Mucosa of rectum (tissue), 2 donors: ENCODE data around the gene CELSR1.
A peak's percentile ranks its signal among the peaks of the same experiment; 100 is the strongest.

Source experiments
- H3K27ac ChIP-seq, 2 donors: one replicate each; pipeline ENCODE4 v1.7.0; 2013; ENCODE audit warnings: inconsistent platforms in 2 of 2, low read depth in 2 of 2, low read length in 2 of 2
- H3K27me3 ChIP-seq, 2 donors: one replicate each; pipeline ENCODE4 v1.7.0; 2013; ENCODE audit warnings: low read length in 2 of 2; ENCODE audit not compliant: control insufficient read depth in 2 of 2, insufficient read depth in 2 of 2
- H3K36me3 ChIP-seq, 2 donors: one replicate each; pipeline ENCODE4 v1.7.0; 2013; ENCODE audit warnings: low read length in 2 of 2; ENCODE audit not compliant: control insufficient read depth in 2 of 2, insufficient read depth in 2 of 2
- H3K4me1 ChIP-seq, 2 donors: one replicate each; pipeline ENCODE4 v1.7.0; 2013; ENCODE audit warnings: low read length in 2 of 2, mild to moderate bottlenecking in 1 of 2; ENCODE audit not compliant: control insufficient read depth in 2 of 2, insufficient read depth in 2 of 2
- H3K4me3 ChIP-seq, 2 donors: one replicate each; pipeline ENCODE4 v1.7.0; 2013; ENCODE audit warnings: low read length in 2 of 2
- H3K9ac ChIP-seq, 2 donors: one replicate each; pipeline ENCODE4 v1.7.0; 2013; ENCODE audit warnings: low read length in 2 of 2, low read depth in 1 of 2, mild to moderate bottlenecking in 1 of 2
- H3K9me3 ChIP-seq, 2 donors: one replicate each; pipeline ENCODE4 v1.7.0; 2013; ENCODE audit warnings: low read length in 2 of 2; ENCODE audit not compliant: control insufficient read depth in 2 of 2
- donor health status: healthy.
- donor health status: Normal muscosa, but diverticular disease.

The CELSR1 gene, protein sequence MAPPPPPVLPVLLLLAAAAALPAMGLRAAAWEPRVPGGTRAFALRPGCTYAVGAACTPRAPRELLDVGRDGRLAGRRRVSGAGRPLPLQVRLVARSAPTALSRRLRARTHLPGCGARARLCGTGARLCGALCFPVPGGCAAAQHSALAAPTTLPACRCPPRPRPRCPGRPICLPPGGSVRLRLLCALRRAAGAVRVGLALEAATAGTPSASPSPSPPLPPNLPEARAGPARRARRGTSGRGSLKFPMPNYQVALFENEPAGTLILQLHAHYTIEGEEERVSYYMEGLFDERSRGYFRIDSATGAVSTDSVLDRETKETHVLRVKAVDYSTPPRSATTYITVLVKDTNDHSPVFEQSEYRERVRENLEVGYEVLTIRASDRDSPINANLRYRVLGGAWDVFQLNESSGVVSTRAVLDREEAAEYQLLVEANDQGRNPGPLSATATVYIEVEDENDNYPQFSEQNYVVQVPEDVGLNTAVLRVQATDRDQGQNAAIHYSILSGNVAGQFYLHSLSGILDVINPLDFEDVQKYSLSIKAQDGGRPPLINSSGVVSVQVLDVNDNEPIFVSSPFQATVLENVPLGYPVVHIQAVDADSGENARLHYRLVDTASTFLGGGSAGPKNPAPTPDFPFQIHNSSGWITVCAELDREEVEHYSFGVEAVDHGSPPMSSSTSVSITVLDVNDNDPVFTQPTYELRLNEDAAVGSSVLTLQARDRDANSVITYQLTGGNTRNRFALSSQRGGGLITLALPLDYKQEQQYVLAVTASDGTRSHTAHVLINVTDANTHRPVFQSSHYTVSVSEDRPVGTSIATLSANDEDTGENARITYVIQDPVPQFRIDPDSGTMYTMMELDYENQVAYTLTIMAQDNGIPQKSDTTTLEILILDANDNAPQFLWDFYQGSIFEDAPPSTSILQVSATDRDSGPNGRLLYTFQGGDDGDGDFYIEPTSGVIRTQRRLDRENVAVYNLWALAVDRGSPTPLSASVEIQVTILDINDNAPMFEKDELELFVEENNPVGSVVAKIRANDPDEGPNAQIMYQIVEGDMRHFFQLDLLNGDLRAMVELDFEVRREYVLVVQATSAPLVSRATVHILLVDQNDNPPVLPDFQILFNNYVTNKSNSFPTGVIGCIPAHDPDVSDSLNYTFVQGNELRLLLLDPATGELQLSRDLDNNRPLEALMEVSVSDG (N-terminal part only)

DNA sequence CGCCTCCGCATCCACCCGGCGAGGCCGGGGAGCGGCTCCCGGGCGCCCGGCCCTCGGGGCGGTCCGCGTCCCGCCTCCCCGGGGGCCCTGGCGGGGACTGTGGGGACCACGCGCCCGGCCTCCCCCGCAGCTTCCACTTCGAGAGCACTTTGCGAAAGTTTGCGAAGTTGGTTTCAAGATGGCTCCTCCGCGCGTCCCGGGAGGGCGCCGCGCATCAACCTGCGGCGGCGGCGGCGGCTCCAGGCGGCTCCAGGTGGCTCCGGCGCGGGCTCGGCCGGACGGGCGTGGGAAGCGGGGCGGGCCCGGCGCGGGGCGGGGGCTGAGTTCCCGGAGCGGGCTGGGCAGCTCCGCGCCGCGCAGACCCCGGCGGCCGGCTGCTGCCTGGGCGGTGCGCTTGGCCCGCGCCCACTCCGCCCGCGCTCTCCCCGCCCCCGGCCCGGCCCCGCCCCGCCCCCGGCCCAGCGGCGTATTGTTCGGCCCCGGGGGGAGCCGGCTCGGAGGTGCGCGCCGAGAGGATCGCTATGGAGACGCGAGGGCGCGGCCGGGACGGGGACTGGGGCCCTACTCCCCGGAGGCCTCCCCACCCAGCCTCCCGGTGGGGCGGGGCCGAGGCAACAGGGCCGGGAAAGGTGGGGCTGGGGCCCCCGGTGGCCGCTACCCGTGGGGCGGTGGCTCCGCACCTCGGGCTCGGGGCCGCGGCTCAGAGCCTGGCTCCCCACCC, at the start of gene CELSR1:
TSS of gene CELSR1 (minus strand) at position 396 of the 721 bp plus-strand sequence. CDS start 450 bp downstream, outside the sequence.
- H3K4me1 ChIP-seq = peaks cover 2 to 13% of the 10 kb centered on the region in 2 donors
- H3K27ac ChIP-seq = no peak within 1 kb of the TSS
- peaks cover 0 to 4% of the 10 kb centered on the region in 2 donors for H3K36me3 ChIP-seq
- peak within 1 kb of the TSS in 1 of 2 donors; percentile 43 for H3K9ac ChIP-seq
- no peaks in the 10 kb centered on the region for H3K9me3 ChIP-seq
- peaks cover 11 to 20% of the 10 kb centered on the region in 2 donors for H3K27me3 ChIP-seq
- peak within 1 kb of the TSS; percentile 38 to 39 for H3K4me3 ChIP-seq

DNA sequence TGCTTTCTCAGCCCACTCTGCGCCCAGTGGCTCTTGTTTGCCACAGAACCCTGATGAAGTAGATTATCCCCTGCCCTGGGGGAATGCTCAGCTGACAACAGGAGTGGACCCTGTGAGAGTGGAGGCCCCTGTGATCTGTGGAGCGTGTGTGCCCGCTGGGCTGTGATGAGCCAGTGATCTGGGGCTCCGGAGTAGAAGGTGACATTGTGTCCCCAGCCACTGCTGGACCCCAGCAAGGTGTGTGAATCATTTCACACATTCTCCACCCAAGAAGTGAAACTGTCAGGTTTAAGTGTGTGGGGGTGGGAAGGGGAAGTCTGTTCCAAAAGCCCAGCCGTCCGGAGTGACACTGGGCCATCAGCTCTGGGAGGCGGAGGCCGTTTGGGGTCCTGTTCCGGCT, 49.6 kb upstream of the CELSR1 start:
- H3K27ac ChIP-seq = peak overlapping the region; percentile 77 to 87
- H3K4me3 ChIP-seq = peak overlapping the region; percentile 5 to 47
- peak overlapping the region in 1 of 2 donors; percentile 70 for H3K9ac ChIP-seq
- H3K36me3 ChIP-seq = no peaks in the 10 kb centered on the region
- H3K27me3 ChIP-seq = no peaks in the 10 kb centered on the region
- peaks cover 45 to 72% of the 10 kb centered on the region in 2 donors for H3K4me1 ChIP-seq
- no peaks in the 10 kb centered on the region for H3K9me3 ChIP-seq

DNA sequence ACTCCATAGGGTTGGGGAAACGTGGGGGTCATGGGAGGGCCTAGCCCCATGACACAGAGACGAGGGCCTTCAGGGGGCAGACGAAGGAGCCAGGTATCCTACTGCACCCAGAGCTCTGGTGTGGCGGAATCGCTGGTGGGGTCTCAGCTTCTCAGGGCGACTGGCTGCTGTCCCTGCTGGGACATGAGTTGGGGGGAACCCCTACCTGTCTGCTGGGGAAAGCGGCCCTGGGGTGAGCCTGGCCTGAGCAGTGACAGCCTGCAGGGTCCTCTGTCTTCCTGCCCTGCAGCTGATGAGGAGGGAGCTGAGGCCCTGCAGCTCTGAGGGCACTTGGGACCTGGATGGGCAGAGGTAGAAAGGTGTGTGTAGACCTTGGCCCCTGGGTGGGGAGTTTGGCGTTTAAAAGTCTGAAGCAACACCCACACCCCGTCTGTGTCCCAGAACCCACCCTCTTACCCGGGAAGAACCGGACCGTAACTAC, 49.2 kb upstream of the CELSR1 start:
- H3K27me3 ChIP-seq = no peaks in the 10 kb centered on the region
- H3K9me3 ChIP-seq = no peaks in the 10 kb centered on the region
- H3K9ac ChIP-seq = peak overlapping the region; percentile 9 to 70
- peak overlapping the region; percentile 5 to 47 for H3K4me3 ChIP-seq
- H3K36me3 ChIP-seq = no peaks in the 10 kb centered on the region
- peaks cover 50 to 77% of the 10 kb centered on the region in 2 donors for H3K4me1 ChIP-seq
- peak overlapping the region; percentile 77 to 87 for H3K27ac ChIP-seq

DNA sequence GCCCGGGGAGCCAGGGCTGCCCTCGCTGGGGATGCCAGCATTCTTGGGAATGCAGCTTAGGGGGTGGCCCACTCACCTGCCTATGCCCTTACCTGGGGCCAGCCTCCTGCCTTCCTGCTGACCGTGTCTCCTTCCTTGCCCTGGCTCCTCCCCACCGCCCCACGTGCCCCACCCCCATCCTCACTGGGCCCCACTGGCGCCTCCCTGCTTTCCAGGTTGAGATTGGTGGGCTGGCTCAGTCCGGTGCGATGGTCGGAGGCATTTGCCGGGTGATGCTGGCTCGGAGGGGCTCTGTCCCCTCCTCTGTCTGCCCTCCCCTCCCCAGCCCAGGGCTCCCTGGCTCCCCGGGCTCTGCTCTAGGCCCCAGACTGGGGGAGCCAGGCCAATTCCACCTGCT, 48.7 kb upstream of the CELSR1 start:
- H3K9ac ChIP-seq = peak overlapping the region in 1 of 2 donors; percentile 70
- H3K27ac ChIP-seq = peak overlapping the region; percentile 77 to 87
- peaks cover 55 to 78% of the 10 kb centered on the region in 2 donors for H3K4me1 ChIP-seq
- H3K4me3 ChIP-seq = peak overlapping the region in 1 of 2 donors; percentile 47
- H3K27me3 ChIP-seq = no peaks in the 10 kb centered on the region
- no peaks in the 10 kb centered on the region for H3K9me3 ChIP-seq
- H3K36me3 ChIP-seq = no peaks in the 10 kb centered on the region

DNA sequence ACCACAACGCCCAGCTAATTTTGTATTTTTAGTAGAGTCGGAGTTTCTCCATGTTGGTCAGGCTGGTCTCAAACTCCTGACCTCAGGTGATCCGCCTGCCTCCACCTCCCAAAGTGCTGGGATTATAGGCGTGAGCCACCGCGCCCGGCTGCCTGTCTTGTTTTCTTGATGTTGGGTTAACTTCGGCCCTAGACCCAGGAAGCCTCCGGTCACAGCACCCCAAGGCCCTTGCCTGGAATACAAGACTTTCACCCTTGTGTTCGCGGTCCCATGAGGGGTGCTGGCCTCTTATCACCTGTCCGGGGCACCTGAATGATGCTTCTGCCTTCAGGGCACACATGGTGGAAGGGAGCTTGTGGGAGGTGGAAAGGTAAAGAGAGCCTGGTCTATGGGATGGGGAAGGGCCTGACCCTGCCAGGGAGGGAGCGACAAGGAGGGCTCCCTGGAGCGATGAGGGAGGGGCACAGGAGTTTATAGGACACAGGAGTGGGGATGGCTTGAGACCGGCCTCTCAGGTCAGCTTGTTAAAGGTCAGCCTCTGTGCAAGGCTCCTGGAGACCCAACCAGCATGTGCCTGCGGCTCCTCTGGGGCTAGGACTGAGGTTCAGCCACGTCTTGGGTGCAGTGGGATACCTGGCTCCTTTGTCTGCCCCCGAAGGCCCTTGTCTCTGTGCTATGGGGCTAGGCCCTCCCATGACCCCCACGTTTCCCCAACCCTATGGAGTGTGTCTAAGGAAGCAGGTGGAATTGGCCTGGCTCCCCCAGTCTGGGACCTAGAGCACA, 48.1 kb upstream of the CELSR1 start:
- no peaks in the 10 kb centered on the region for H3K36me3 ChIP-seq
- no peaks in the 10 kb centered on the region for H3K27me3 ChIP-seq
- H3K4me1 ChIP-seq = peaks cover 59 to 81% of the 10 kb centered on the region in 2 donors
- H3K9me3 ChIP-seq = no peaks in the 10 kb centered on the region
- peak overlapping the region; percentile 48 to 87 for H3K27ac ChIP-seq
- peak overlapping the region in 1 of 2 donors; percentile 65 for H3K9ac ChIP-seq
- no peak overlapping the region for H3K4me3 ChIP-seq

DNA sequence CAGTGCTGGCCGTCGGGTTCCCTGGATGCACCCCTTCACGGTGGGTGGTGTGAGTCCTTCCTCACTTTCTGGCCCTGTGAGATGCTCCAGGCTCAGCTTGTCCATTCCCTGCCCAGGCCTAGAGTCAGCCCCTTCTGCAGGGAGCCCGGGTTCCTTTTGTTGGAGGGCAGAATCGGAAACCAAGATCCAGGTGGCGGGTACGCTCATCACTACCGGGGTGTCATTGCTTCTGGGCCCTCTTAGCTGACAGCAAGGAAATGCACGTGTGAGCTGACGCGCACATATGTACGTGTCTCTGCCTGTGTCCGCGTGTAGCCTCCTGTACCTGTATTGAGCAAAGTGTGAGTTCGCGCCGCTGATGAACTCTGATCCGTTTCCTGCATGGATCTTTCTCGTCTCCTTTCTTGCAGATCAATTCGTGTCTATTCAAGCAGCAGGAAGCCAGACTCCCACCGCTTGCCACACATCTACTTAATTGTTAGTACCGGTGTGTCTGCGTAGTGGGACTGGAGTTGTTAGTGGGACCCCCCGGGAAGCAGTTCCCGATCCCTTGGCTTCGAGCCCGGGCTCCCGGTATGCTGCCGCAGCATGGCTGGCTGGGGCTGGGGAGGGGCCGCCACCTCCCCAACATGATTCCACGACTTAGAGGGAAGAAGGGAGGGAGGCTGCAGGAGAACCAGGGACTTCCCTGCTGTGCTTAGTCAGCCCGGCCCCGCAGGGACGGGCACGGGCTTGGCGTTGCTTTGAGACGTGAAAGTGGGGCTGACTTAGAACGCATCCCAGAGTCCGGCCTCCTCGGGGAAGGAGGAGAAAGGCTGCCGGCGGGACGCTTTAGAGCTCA, 46.9 kb upstream of the CELSR1 start:
- no peaks in the 10 kb centered on the region for H3K27me3 ChIP-seq
- H3K4me1 ChIP-seq = peaks cover 69 to 83% of the 10 kb centered on the region in 2 donors
- H3K36me3 ChIP-seq = no peaks in the 10 kb centered on the region
- H3K27ac ChIP-seq = peak overlapping the region; percentile 95
- H3K9ac ChIP-seq = no peak overlapping the region
- no peak overlapping the region for H3K4me3 ChIP-seq
- no peaks in the 10 kb centered on the region for H3K9me3 ChIP-seq

DNA sequence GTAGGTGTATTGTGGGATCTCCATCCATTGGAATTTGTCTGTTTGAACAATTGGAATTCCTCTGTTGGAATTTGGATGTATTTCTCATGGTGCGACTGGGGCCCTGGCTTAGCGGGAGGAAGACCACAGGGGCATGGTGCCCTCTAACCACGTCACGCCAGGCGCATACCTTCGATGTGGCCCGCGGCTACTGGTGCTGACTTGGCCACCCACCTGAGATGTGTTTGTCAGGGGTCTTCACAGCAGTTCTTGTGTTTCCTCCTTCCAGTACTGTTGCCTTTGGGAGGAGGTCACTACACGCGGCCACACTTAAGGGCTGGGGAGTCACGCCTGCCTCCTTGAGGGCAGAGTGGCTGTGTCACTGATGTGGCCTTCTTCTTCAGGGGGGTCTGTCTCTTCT, 46.2 kb upstream of the CELSR1 start:
- peak overlapping the region; percentile 95 for H3K27ac ChIP-seq
- peaks cover 75 to 83% of the 10 kb centered on the region in 2 donors for H3K4me1 ChIP-seq
- H3K9ac ChIP-seq = no peak overlapping the region
- H3K36me3 ChIP-seq = no peaks in the 10 kb centered on the region
- H3K4me3 ChIP-seq = no peak overlapping the region
- H3K9me3 ChIP-seq = no peaks in the 10 kb centered on the region
- H3K27me3 ChIP-seq = no peaks in the 10 kb centered on the region

DNA sequence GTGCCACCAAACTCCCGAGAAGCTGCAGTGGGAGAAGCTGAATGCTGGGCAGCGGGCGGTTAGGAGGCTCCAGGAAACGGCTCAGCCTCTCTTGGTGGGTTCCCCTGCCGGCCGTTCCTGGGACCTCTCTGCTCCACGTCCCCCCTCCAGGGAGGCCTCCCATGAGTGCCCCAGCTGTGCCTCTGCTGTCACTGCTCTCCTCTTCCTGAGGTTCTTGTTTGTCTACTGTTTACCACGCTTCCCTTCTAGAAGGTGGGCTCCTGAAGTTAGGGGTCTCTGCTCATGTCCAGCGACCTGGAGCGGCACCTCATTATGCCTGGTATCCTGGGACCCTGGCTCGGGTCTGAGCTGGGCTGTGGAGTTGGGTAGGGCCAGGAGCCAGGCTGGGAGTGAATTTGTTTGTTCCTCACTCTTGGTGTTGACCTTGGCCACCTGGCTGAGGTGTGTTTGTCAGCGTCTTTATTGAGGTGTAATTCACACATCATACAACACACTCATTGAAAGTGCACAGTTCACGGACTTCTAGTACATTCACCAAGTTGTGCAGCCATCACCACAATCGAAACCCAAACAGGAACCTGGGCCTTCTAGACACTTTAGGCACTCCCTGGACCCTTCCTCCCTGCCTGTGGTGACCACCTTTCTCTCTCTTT, 45.0 kb upstream of the CELSR1 start:
- Histone ChIP-seq H3K36me3 (no peaks in the 10 kb centered on the region), H3K9me3 (no peaks in the 10 kb centered on the region), H3K4me3 (peak overlapping the region; percentile 34 to 39), H3K4me1 (peaks cover 76 to 80% of the 10 kb centered on the region in 2 donors), H3K27ac (peak overlapping the region; percentile 95), H3K27me3 (no peaks in the 10 kb centered on the region), H3K9ac (peak overlapping the region; percentile 76 to 97)
